HEK293T (cell line): ENCODE data around the gene HOXA6.

Source experiments
- BHLHE40 ChIP-seq: fragments of 450-650 bp; IDR thresholded peaks from 2 replicates; pipeline ENCODE4 v1.6.1; 2016; ENCODE audit warnings: mild to moderate bottlenecking, moderate library complexity, borderline replicate concordance
- FOXM1 ChIP-seq: fragments of 450-650 bp; IDR thresholded peaks from 2 replicates; pipeline ENCODE4 v1.6.1; 2017; ENCODE audit warnings: mild to moderate bottlenecking, borderline replicate concordance
- HDGF ChIP-seq: fragments of 450-650 bp; IDR thresholded peaks from 2 replicates; pipeline ENCODE4 v1.6.1; 2017; ENCODE audit warnings: antibody characterized with exemption, borderline replicate concordance
- NFRKB ChIP-seq: fragments of 450-650 bp; IDR thresholded peaks from 2 replicates; pipeline ENCODE4 v1.6.1; 2016; ENCODE audit warnings: mild to moderate bottlenecking, moderate library complexity
- PKNOX1 ChIP-seq: fragments of 450-650 bp; IDR thresholded peaks from 2 replicates; pipeline ENCODE4 v1.6.1; 2016
- SP1 ChIP-seq: fragments of 450-650 bp; IDR thresholded peaks from 2 replicates; pipeline ENCODE4 v1.6.1; 2017
- SUZ12 ChIP-seq: fragments of 450-650 bp; IDR thresholded peaks from 2 replicates; pipeline ENCODE4 v1.6.1; 2016; ENCODE audit warnings: mild to moderate bottlenecking
- TARDBP ChIP-seq: fragments of 450-650 bp; IDR thresholded peaks from 2 replicates; pipeline ENCODE4 v1.6.1; 2016
- ZNF384 ChIP-seq: fragments of 450-650 bp; IDR thresholded peaks from 2 replicates; pipeline ENCODE4 v1.6.1; 2016

GRCh38 chr7:27157702-27158431, 10.3 kb upstream of the HOXA6 start:
- TF ChIP-seq NFRKB: no peak
- no peak for TF ChIP-seq SP1
- TF ChIP-seq TARDBP: no peak
- no peak for TF ChIP-seq SUZ12
- TF ChIP-seq ZNF384: no peak
- no peak for TF ChIP-seq PKNOX1
- no peak for TF ChIP-seq BHLHE40
- TF ChIP-seq FOXM1: no peak
- no peak for TF ChIP-seq HDGF
